IPS DF 6.9 (cell line): ENCODE measurements around the gene YDJC.

Source experiments
- DNase-seq: peaks from one replicate; pipeline ENCODE4 v3.0.0-alpha.2; 2013; ENCODE audit warnings: low read depth, low spot score
- H3K27ac ChIP-seq: one replicate; pipeline ENCODE4 v1.5.1; 2013; ENCODE audit warnings: low read length, control low read depth
- H3K27me3 ChIP-seq: 2 replicates; pipeline ENCODE4 v1.6.1; 2013; ENCODE audit warnings: mild to moderate bottlenecking, low read length; ENCODE audit not compliant: control insufficient read depth, insufficient read depth
- H3K36me3 ChIP-seq: 2 replicates; pipeline ENCODE4 v1.6.1; 2013; ENCODE audit warnings: low read length; ENCODE audit not compliant: control insufficient read depth, insufficient read depth
- H3K4me1 ChIP-seq: 2 replicates; pipeline ENCODE4 v1.6.1; 2013; ENCODE audit warnings: low read length; ENCODE audit not compliant: control insufficient read depth, insufficient read depth
- H3K4me3 ChIP-seq: 2 replicates; pipeline ENCODE4 v1.5.1; 2013; ENCODE audit warnings: mild to moderate bottlenecking, low read length
- H3K9me3 ChIP-seq: 2 replicates; pipeline ENCODE4 v1.6.1; 2013; ENCODE audit warnings: low read length, inconsistent platforms; ENCODE audit not compliant: control insufficient read depth, insufficient read depth
- WGBS: extraction: QIAGEN DNeasy Blood & Tissue Kit; methylation state at CpG from one replicate; pipeline ENCODE4 v1.1.7; 2013; ENCODE audit warnings: mixed read lengths, missing lambda C conversion rate; ENCODE audit not compliant: insufficient read length, insufficient coverage; 5-methylcytosine and 5-hydroxymethylcytosine counted together

YDJC gene

GRCh38 chr22:21665047-21665851 is 35.4 kb upstream of the YDJC start:
- WGBS: no CpG with 5 or more reads among the region's 26 CpGs
- H3K9me3 ChIP-seq: no peaks in the 10 kb centered on the region
- no peak overlapping the region for H3K27ac ChIP-seq
- H3K27me3 ChIP-seq: no peaks in the 10 kb centered on the region
- no peak for DNase-seq
- peak overlapping the region; percentile 74; the same call in 1 of the 2 replicates for H3K4me3 ChIP-seq
- no peaks in the 10 kb centered on the region for H3K4me1 ChIP-seq
- no peaks in the 10 kb centered on the region for H3K36me3 ChIP-seq

- no peaks in the 10 kb centered on the region for H3K9me3 ChIP-seq
- no peak for DNase-seq
- no peaks in the 10 kb centered on the region for H3K4me1 ChIP-seq
- H3K36me3 ChIP-seq: no peaks in the 10 kb centered on the region
- no peaks in the 10 kb centered on the region for H3K27me3 ChIP-seq
- H3K4me3 ChIP-seq: no peak overlapping the region
- no peak overlapping the region for H3K27ac ChIP-seq
- WGBS: no CpG with 5 or more reads among the region's 2 CpGs
Observed at GRCh38 chr22:21663738-21664137, 33.9 kb upstream of the YDJC start.

- Histone ChIP-seq H3K27me3 (no peaks in the 10 kb centered on the region), H3K27ac (no peak overlapping the region), H3K36me3 (no peaks in the 10 kb centered on the region), H3K4me3 (no peak overlapping the region), H3K4me1 (no peaks in the 10 kb centered on the region), H3K9me3 (no peaks in the 10 kb centered on the region)
- no CpG with 5 or more reads among the region's 5 CpGs for WGBS
- DNase-seq: no peak
Observed at GRCh38 chr22:21661991-21662390, 32.2 kb upstream of the YDJC start.

- no peak overlapping the region for H3K27ac ChIP-seq
- H3K9me3 ChIP-seq: no peaks in the 10 kb centered on the region
- no peaks in the 10 kb centered on the region for H3K36me3 ChIP-seq
- DNase-seq: no peak
- H3K4me1 ChIP-seq: peaks cover 2% of the 10 kb centered on the region
- H3K4me3 ChIP-seq: no peak overlapping the region
- no peaks in the 10 kb centered on the region for H3K27me3 ChIP-seq
- WGBS: no CpG with 5 or more reads among the region's 7 CpGs
Observed at GRCh38 chr22:21660904-21661303, 31.1 kb upstream of the YDJC start.

GRCh38 chr22:21659864-21660525 is 30.2 kb upstream of the YDJC start:
- WGBS: no CpG with 5 or more reads among the region's 7 CpGs
- no peaks in the 10 kb centered on the region for H3K27me3 ChIP-seq
- H3K4me1 ChIP-seq: peaks cover 2% of the 10 kb centered on the region
- H3K36me3 ChIP-seq: no peaks in the 10 kb centered on the region
- no peak overlapping the region for H3K27ac ChIP-seq
- no peaks in the 10 kb centered on the region for H3K9me3 ChIP-seq
- no peak overlapping the region for H3K4me3 ChIP-seq
- no peak for DNase-seq

- Histone ChIP-seq H3K36me3 (peaks cover 6% of the 10 kb centered on the region), H3K4me3 (peak overlapping the region; percentile 52; the same call in 1 of the 2 replicates), H3K27me3 (no peaks in the 10 kb centered on the region), H3K9me3 (no peaks in the 10 kb centered on the region), H3K27ac (no peak overlapping the region), H3K4me1 (peaks cover 2% of the 10 kb centered on the region)
- DNase-seq: no peak
- WGBS: no CpG with 5 or more reads among the region's 79 CpGs
Observed at GRCh38 chr22:21657360-21658032, 27.7 kb upstream of the YDJC start.

GRCh38 chr22:21657020-21657359 is 27.2 kb upstream of the YDJC start:
- H3K9me3 ChIP-seq: no peaks in the 10 kb centered on the region
- H3K4me3 ChIP-seq: peak overlapping the region; percentile 52; the same call in 1 of the 2 replicates
- no peak for DNase-seq
- no peak overlapping the region for H3K27ac ChIP-seq
- peaks cover 2% of the 10 kb centered on the region for H3K4me1 ChIP-seq
- peaks cover 6% of the 10 kb centered on the region for H3K36me3 ChIP-seq
- no CpG with 5 or more reads among the region's 17 CpGs for WGBS
- H3K27me3 ChIP-seq: no peaks in the 10 kb centered on the region

GRCh38 chr22:21652547-21653545 is 23.0 kb upstream of the YDJC start:
- H3K4me3 ChIP-seq: peak overlapping the region; percentile 99
- no peak for DNase-seq
- H3K27ac ChIP-seq: no peak overlapping the region
- peaks cover 6% of the 10 kb centered on the region for H3K36me3 ChIP-seq
- no peaks in the 10 kb centered on the region for H3K9me3 ChIP-seq
- H3K27me3 ChIP-seq: no peaks in the 10 kb centered on the region
- H3K4me1 ChIP-seq: peaks cover 5% of the 10 kb centered on the region
- WGBS: no CpG with 5 or more reads among the region's 40 CpGs

GRCh38 chr22:21652010-21652546 is 22.3 kb upstream of the YDJC start:
- peaks cover 5% of the 10 kb centered on the region for H3K4me1 ChIP-seq
- no peak for DNase-seq
- no peaks in the 10 kb centered on the region for H3K9me3 ChIP-seq
- no peak overlapping the region for H3K27ac ChIP-seq
- H3K4me3 ChIP-seq: peak overlapping the region; percentile 99
- peaks cover 6% of the 10 kb centered on the region for H3K36me3 ChIP-seq
- no CpG with 5 or more reads among the region's 44 CpGs for WGBS
- no peaks in the 10 kb centered on the region for H3K27me3 ChIP-seq
